ENCODE measurements around the gene ABCC1.
"Not testable (repeated sequence)": the region's sequence is repeated elsewhere in the genome, so short reads cannot be mapped to it uniquely, and the experiment has no call there.

Gene ABCC1

DNA sequence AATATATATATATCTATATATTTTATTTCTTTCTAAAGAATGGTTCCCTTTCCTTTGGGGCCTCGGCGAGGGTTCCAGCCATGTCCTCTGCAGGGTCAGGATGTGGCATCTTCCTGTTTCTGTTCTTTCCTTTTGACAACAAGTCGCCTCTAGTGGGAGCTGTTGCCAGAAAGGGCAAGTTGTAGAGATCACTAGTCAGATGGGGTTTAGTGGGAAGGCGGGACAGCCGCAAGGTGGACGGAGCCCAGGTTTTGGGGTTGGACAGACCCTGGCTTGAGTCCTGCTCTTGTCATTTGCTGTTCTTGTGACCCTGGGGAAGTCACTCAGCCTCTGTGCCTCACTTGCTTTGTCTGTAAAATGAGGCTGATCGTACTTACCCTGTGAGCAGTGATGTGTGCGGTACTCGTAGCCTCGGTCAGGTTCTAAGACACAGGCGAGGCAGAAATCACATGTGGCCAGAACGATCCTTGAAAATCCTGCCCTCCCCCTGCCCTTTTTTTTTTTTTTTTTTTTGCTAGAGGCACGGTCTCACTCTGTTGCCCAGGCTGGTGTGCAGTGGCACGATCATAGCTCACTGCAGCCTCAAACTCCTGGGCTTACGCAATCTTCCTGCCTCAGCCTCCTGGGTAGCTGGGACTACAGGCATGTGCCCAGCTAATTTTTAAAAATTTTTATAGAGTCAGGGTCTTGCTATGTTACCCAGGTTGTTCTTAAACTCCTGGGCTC is 193.8 kb downstream of the ABCC1 start:
- H3K36me3 ChIP-seq, result peaks cover 74% of the 10 kb centered on the region
- peaks cover 75% of the 10 kb centered on the region for H3K4me1 ChIP-seq
- H3K9me3 ChIP-seq, result no peaks in the 10 kb centered on the region
- H4K20me1 ChIP-seq, result peaks cover 38% of the 10 kb centered on the region
- peak overlapping the region; percentile 66 for H3K4me2 ChIP-seq
- H3K4me3 ChIP-seq, result no peak overlapping the region
- TF ChIP-seq Cebpa-rat (IDR thresholded peaks at IDR 0.05), result peak; percentile 94
- peak overlapping the region; percentile 57 for H3K27ac ChIP-seq
- no peaks in the 10 kb centered on the region for H3K27me3 ChIP-seq
- no peak overlapping the region for H3K9ac ChIP-seq

DNA sequence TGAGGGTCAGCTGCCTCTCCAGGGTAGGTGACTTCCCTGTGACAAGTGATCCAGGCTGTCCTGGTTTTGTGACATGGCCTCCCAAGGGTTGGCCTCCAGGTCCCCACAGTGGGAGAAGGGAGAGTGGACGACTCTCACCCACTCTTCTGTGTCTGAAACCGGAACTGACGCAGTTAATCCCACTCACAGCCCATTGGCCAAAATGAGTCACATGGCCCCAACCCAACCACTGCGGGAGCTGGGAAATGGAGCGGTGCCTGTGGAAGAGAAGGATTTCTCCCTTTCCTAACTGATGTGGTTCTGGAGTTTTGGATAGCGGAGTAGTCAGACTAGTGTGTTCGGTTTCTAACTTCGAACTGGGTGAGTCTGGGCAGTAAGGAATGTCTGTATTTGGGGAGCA is 194.5 kb downstream of the ABCC1 start:
- Histone ChIP-seq H3K36me3 (peaks cover 67% of the 10 kb centered on the region), H3K4me2 (peak overlapping the region; percentile 66), H3K9ac (no peak overlapping the region), H3K9me3 (no peaks in the 10 kb centered on the region), H3K4me3 (no peak overlapping the region), H3K27me3 (no peaks in the 10 kb centered on the region), H4K20me1 (peaks cover 39% of the 10 kb centered on the region), H3K27ac (peak overlapping the region; percentile 57), H3K4me1 (peaks cover 82% of the 10 kb centered on the region)
- TF ChIP-seq Cebpa-rat (IDR thresholded peaks at IDR 0.05), result no peak

DNA sequence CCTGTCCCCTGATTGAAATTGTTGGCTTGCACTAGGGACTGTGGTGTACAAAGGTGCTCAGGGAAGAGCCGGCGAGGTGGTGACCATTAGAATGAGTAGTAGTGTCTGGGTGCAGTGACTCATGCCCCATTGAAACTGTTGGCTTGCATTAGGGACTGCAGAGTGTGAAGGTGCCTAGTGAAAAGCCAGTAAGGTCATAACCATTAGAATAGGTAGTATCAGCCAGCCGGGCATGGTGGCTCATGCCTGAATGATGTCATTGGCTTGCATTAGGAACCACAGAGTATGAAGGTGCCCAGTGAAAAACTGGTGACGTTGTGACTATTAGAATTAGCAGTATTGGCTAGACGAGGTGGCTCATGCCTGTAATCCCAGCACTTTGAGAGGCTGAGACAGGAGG is 195.0 kb downstream of the ABCC1 start:
- Histone ChIP-seq H3K4me1 (peaks cover 87% of the 10 kb centered on the region), H3K27ac (peak overlapping the region; percentile 57; the same call in 1 of the 2 replicates), H3K4me2 (no peak overlapping the region), H3K36me3 (peaks cover 62% of the 10 kb centered on the region), H3K4me3 (no peak overlapping the region), H3K9me3 (no peaks in the 10 kb centered on the region), H3K27me3 (no peaks in the 10 kb centered on the region), H4K20me1 (peaks cover 39% of the 10 kb centered on the region), H3K9ac (no peak overlapping the region)
- TF ChIP-seq Cebpa-rat (IDR thresholded peaks at IDR 0.05), result no peak

DNA sequence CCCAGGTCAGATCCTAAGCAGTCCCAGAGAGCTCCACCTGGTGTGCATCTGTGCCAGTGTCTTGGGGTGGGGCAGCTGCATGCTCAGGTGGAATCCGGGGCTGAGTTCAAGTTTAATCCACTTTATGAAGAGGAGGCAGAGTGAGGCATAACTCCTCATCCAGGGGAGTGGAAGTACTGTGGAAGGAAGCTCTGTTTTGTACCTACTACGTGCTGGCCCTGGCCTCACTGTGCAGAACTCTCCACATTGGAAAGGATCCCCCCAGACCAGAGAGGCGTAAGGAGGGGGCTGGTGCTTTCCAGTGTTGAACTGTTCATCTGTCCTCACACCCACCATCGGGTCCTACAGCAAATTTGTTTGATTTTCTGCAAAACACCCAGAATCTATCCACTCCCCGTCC is 195.9 kb downstream of the ABCC1 start:
- H3K9me3 ChIP-seq, result no peaks in the 10 kb centered on the region
- no peak overlapping the region for H3K4me3 ChIP-seq
- peaks cover 39% of the 10 kb centered on the region for H4K20me1 ChIP-seq
- no peaks in the 10 kb centered on the region for H3K27me3 ChIP-seq
- H3K36me3 ChIP-seq, result peaks cover 53% of the 10 kb centered on the region
- H3K4me2 ChIP-seq, result no peak overlapping the region
- no peak overlapping the region for H3K27ac ChIP-seq
- H3K9ac ChIP-seq, result no peak overlapping the region
- TF ChIP-seq Cebpa-rat (IDR thresholded peaks at IDR 0.05), result no peak
- H3K4me1 ChIP-seq, result peaks cover 90% of the 10 kb centered on the region

DNA sequence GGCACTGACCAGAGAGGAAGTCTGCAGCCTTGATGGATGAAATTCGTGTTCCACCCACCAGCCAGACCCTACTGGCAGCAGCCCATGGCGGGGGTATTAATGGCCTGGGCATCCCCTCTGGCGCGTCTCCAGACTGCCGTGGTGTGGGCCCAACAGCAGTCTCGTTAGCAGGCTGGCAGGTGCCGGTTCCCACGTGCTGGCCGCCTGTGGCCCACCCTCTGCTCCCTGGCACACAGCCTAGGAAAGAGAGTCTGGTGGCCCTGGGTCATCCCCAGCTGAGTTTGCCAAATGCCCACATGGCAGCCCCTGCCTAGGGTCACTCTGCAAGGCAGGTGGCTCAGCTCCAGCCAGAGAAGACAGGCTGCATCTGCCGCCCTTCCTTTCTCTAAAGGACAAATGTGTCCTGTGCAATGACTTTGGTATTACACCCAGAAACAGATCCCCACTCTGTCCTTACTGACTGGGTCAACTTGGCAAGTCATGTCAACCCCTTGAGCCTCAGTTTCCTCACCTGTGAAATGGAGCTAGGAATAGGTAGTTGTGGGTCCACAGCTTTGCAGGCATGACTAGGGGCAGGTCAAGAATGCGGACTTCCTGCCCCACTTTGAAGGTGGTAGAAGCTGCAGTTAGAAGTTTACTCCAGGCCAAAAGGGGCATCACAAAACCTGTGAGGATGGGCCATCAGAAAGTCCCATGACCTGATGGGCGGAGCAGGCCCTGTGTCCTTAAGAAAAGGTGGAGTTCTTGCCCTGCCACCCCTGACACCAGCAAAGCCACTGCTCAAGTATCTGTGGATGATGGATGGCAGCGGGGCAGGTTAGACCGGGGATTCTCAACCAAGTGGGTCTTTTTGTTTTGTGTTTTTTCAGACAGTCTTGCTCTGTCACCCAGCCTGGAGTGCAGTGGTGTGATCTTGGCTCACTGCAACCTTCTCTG is 197.2 kb downstream of the ABCC1 start:
- Histone ChIP-seq H3K36me3 (peaks cover 40% of the 10 kb centered on the region), H3K27ac (peak overlapping the region; percentile 72), H4K20me1 (peaks cover 28% of the 10 kb centered on the region), H3K9ac (no peak overlapping the region; the same call in 1 of the 2 replicates), H3K4me2 (peak overlapping the region; percentile 83), H3K4me3 (no peak overlapping the region), H3K4me1 (peaks cover 80% of the 10 kb centered on the region), H3K27me3 (no peaks in the 10 kb centered on the region), H3K9me3 (no peaks in the 10 kb centered on the region)
- TF ChIP-seq Cebpa-rat (IDR thresholded peaks at IDR 0.05), result no peak

DNA sequence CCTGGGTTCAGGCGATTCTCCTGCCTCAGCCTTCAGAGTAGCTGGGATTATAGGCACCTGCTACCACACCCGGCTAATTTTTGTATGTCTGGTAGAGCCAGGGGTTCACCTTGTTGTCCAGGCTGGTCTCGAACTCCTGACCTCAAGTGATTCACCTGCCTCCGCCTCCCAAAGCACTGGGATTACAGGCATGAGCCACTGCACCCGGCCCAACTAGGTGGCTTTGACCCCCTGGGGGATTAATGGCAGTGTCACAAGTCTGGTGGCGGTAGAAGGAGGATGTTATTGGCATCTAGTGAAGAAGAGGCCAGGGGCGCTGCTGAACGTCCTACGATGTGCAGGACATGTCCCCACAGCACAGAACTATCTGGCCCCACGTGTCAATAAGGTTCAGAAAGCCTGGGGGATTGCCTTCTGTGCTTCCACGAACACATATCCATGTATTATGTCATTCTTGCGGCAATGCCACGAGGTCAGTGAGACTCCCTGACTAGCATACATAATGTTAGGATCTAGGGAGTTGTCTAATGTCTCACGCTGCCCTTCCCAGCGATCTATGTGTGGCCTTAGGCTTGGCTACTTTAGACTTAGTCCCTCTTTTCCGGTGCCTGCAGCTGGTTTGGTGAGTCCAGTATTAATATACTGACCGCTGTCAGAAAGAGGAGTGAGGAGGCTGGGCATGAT is 198.0 kb downstream of the ABCC1 start:
- peak overlapping the region; percentile 83 for H3K4me2 ChIP-seq
- no peaks in the 10 kb centered on the region for H3K9me3 ChIP-seq
- H3K4me1 ChIP-seq, result peaks cover 72% of the 10 kb centered on the region
- peaks cover 26% of the 10 kb centered on the region for H4K20me1 ChIP-seq
- no peak for TF ChIP-seq Cebpa-rat (IDR thresholded peaks at IDR 0.05)
- H3K36me3 ChIP-seq, result peaks cover 38% of the 10 kb centered on the region
- H3K9ac ChIP-seq, result peak overlapping the region; percentile 39
- H3K27ac ChIP-seq, result peak overlapping the region; percentile 72
- H3K27me3 ChIP-seq, result no peaks in the 10 kb centered on the region
- H3K4me3 ChIP-seq, result no peak overlapping the region

DNA sequence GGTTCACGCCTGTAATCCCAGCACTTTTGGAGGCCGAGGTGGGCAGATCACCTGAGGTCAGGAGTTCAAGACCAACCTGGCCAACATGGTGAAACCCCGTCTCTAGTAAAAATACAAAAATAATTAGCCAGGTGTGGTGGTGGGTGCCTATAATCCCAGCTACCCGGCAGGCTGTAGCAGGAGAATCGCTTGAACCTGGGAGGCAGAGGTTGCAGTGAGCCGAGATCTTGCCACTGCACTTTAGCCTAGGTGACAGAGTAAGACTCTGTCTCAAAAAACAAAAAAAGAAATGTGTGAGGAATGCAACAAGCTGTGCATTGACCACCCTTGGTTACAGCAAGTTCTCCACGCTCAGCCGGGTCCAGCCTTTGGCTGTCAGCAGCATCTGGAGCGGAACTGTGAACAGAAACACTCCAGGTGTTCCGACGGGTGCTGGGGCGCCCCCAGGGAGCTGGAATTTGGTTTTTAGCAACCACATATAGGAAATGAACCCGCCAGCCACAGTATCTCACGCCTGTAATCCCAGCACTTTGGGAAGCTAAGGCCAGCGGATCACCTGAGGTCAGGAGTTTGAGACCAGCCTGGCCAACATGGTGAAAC is 198.7 kb downstream of the ABCC1 start:
- Histone ChIP-seq H3K27ac (peak overlapping the region; percentile 72), H3K4me2 (peak overlapping the region; percentile 83), H3K9ac (peak overlapping the region; percentile 39), H3K4me1 (peaks cover 66% of the 10 kb centered on the region), H3K36me3 (peaks cover 38% of the 10 kb centered on the region), H4K20me1 (peaks cover 26% of the 10 kb centered on the region)
- not testable (repeated sequence) for H3K9me3 ChIP-seq, H3K27me3 ChIP-seq, H3K4me3 ChIP-seq

DNA sequence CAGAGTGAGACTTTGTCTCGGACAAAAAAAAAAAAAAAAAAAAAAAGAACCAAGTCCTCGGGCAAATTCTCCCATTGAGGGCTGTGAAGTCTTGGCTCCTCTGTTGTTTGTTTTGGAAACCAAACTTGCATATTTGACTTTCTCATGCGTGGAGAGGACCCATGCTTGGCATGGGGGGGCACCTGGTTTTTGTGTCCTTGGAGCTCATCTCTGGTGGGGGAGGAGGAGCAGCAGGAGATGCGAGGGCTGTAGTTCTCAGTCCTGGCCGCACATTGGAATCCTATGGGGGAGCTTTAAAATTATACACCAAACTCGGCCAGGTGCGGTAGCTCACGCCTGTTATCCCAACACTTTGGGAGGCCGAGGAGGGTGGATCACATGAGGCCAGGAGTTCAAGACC is 199.3 kb downstream of the ABCC1 start:
- Histone ChIP-seq H3K9ac (peak overlapping the region; percentile 8; the same call in 1 of the 2 replicates), H3K9me3 (no peaks in the 10 kb centered on the region), H3K4me2 (peak overlapping the region; percentile 83), H4K20me1 (peaks cover 26% of the 10 kb centered on the region), H3K4me3 (no peak overlapping the region), H3K36me3 (peaks cover 33% of the 10 kb centered on the region), H3K27ac (peak overlapping the region; percentile 72), H3K4me1 (peaks cover 59% of the 10 kb centered on the region), H3K27me3 (no peaks in the 10 kb centered on the region)
- TF ChIP-seq Cebpa-rat (IDR thresholded peaks at IDR 0.05), result no peak

DNA sequence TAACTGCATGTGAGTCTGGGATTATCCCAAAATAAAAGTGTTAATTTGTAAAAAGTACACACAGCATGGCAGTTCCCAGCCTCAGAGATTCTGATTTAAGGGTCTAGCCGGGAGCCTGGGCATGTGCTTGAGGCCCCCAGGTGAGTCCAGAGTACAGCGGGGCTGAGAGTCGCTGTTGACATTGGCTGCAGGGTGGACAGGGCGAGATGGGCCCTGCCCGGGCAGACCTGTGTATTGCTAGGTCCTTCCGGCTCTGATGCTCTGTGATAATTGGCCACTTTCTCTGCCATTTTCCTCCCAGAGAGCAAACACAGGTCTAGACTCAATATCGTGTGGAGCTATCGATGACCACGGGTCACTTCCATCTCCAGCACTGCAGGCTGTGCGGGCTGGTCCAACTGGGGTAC is 200.3 kb downstream of the ABCC1 start:
- H3K4me2 ChIP-seq, result peak overlapping the region; percentile 12; the same call in 1 of the 2 replicates
- H3K9ac ChIP-seq, result 0 out of 2 replicates have a peak overlapping the region, but pooled peaks have one; percentile 15
- peaks cover 23% of the 10 kb centered on the region for H3K36me3 ChIP-seq
- no peak overlapping the region for H3K4me3 ChIP-seq
- no peaks in the 10 kb centered on the region for H3K27me3 ChIP-seq
- peaks cover 26% of the 10 kb centered on the region for H4K20me1 ChIP-seq
- no peak for TF ChIP-seq Cebpa-rat (IDR thresholded peaks at IDR 0.05)
- peak overlapping the region; percentile 58 for H3K27ac ChIP-seq
- H3K9me3 ChIP-seq, result no peaks in the 10 kb centered on the region
- H3K4me1 ChIP-seq, result peaks cover 59% of the 10 kb centered on the region

Measured in BLaER1 (cell line).